ENCODE measurements around the gene SLC25A14.

The SLC25A14 gene

DNA sequence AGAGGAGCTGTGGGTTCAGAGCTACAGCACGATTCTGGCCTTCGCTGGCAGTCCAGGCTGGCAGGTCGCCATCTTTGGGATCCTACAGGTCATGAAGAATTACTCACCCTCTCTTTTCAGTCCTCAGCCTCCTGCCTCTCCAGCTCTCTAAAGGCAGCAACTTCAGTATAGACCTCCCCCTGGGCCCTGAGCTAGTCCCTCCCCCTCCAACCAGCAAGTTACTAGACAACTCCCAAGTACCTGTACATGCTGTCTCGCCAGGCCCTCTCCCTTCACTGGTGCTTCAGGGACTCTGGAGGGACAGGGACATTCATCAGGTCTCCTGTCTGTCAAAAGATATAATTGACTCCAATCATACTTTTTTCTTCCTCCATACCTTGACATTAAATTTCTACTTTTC lies 45.8 kb downstream of the SLC25A14 start, which contains the start of gene GPR119:
TSS of gene GPR119 (minus strand) at position 155 of the 400 bp plus-strand sequence. CDS start 227 bp downstream, outside the sequence.
- no peak for DNase-seq

DNA sequence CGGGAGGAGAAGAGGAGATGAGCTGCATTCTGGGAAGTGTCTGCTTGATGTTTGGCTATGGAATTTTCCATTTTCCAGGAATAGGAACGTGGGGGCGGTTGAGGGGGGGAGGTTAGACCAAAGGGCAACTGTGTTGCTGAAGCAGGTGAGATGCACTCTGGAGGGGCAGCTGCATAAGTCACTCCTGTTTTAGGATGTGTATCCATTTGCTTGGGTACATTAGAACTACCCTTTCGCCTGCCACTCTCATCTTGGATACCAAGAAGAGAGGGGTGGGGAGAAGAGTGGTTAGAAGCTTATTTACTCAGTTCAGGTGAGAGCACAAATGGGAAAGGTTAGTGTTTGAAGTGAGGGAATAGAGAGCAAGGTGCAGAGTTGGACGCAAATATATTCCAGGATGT lies 46.7 kb downstream of the SLC25A14 start:
- DNase-seq: no peak

DNA sequence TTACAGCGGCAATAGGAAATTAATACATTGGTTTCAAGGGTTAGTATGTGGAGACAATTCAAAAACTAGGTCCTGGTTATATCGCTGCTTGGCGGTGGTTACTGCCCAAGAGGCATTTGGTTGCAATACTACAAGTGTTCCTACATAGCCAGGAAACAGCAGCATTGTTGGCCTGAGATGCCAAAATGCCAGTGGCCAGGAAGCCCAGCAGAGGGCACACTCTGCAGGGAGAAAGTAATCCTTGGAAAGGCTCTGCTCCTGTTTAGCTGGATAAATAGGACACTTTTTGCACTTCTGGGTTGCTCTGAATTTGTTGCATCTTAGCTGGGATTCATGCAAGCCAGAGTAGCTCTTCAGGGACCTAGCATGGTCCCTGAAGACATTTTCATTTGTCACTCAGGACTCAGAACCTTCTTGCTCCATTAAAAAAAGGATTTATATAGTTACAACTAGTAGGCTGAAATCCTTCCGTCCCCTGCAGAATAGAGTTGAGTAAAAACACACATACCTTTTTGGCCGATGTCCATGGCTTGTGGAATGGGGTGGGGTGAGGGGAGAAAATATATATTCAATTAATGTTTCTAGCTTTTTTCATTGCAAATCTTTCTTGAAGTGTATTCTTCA lies 53.8 kb downstream of the SLC25A14 start:
- DNase-seq: no peak

DNA sequence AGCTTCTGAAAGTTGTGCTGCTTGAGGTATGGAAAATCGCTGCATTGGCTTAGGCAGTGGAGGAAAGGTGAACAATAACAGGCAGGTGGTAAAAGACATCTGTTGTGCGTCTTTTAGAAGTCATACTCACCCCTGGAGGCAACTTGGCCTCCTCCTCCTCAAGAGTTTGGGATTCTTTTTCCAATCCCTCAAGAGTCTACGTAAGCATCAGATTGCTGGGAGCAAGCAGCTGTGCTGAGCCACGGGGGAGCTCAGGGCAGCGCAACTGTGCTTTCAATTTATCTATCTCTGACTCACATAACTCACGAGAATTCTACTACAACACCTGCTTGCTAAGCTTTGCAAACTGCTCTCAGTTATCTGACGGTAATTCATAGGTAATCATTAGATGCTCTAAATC lies 55.6 kb downstream of the SLC25A14 start:
- no peak for DNase-seq

DNA sequence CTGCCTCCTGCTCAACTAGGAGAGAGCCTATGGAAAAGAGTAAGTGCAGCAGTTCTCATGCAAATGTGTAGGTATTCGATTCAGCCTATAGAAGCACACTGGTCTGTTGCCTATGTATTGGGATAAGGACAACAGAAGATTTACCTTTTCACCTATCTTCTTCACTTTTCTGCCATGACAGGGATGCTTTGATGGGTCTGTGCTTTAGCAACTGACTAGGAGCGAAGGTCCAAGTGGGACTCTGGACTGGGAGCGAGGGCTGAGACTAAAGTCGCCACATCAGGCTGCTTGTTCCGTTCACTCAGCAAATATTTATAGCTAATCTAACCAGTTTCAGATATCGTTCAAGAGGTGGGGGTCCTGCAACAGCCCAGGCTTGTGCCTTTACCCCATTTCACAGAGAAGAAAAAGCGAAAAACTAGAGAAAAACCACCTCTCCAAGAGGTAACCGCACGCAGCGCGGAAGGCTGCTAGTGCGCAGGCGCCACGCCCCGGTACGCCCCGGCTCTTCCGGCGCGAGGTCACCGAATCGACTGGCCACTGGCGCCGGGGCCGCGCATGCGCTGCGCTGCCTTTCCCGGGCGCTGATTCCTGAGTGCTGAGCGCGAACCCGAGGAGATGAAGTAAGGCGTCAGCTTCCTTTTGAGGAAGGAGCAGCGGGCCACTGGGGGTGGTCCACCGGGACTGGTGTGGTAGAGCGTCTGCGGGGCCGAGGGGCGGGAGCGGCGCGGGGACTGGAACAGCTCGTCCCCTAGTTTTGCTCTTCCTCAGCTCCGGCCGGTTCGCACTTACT lies 61.9 kb downstream of the SLC25A14 start, which contains the start of gene RBMX2:
TSS of gene RBMX2 (plus strand) at position 573 of the 793 bp plus-strand sequence. CDS start at position 619, 46 bp downstream.
- peak; percentile 17 for DNase-seq

DNA sequence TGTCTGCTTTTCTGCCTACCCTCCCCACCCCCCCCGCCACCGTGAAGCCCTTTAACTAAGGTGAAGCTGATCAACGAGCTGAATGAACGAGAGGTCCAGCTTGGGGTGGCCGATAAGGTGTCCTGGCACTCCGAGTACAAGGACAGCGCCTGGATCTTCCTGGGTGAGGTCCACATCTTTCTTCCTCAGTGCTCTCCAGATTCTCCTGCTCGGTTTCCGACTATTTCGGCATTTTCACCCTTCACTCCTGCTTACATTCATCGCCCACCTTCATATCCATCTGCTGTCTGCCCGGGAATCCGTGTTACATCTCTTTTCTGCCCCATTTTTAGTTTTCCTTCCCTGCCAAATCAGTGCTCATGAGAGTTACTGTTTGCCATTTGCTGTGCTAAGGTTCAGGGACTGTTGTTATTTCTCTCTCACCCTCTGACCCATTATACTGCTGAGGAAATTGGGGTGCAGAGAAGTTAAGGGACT lies 62.5 kb downstream of the SLC25A14 start:
- DNase-seq: no peak

DNA sequence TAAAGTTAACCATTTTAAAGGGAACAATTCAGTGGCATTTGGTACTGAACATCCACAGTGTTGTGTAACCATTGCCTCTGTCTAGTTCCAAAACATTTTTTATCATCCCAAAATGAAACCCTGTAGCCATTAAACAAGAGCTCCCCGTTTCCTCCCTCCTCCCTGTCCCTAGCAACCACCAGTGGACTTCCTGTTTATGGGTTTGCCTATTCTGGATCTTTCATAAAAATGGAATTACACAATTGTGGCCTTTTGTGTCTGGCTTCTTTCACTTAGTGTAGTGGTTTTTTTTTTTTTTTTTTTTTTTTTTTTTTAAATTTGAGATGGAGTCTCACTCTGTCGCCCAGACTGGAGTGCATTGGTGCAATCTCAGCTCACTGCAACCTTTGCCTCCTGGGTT lies 73.7 kb downstream of the SLC25A14 start:
- DNase-seq: no peak

DNA sequence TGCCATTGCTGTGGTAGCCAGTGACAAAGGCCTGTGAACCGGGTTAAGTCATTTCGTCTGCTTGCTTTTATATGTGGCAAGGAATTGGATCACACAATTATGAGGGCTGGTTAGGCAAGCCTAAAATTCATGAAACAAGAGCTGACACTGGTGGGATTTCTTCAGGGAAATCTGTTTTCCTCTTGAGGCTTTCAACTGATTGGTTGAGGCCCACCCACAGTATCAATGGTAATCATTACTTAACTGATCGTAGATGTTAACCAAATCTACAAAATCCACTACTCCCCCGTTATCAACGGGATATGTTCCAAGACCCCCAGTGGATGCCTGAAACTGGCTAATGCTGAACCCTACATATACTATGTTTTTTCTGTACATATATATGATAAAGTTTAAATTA lies 75.1 kb downstream of the SLC25A14 start:
- no peak for DNase-seq

DNA sequence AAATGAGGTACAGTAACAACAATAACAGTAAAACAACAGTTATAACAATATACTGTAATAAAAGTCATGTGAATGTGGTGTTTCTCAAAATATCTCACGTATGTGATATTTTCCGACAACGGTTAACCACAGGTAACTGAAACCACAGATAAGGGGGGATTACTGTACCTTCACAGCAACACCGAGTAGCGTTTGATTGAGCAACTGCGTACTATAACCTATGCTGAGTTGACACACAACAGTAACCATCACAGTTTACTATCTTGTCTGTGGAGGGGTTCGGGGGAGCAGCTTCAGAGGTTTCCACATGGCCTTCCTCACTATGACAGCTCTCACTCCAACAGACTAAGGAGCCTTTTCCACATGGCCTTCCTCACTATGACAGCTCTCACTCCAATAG lies 75.5 kb downstream of the SLC25A14 start:
- DNase-seq: no peak

DNA sequence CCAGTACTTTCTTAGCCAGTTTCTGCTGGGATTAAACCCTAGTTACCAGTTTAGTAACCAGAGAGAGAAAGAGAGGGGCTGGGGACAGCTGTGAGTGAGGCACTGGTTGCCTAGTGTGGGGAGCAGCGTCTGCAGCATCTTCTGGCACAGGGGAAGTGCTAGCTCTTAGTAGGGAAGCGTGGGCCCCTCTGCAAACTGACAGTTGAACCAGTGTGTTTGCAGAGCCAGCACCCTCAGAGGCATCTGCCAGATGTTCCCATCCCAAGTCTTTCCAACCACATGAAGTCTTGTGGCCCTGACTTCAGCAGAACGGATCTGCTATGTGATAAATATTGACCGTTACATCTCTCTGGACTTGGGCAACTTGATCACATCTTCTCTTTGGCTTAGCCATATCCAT lies 77.1 kb downstream of the SLC25A14 start:
- DNase-seq: no peak

DNA sequence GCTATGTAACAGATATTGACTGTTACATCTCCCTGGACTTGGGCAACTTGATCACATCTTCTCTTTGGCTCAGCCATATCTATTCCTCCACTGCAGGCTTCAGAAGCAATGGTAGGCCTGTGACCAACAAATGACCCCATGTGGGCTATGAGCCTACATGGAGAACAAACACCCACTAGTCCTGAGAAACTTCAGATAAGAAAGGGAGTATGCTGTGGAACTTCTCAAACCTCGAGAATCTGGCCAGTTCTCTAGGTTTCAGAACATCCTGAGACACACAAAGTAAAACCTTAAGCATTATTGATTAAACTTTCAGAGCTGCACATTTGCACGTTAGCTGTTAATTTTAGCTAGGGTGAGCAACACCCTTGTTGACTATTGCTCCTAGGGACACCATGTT lies 78.3 kb downstream of the SLC25A14 start:
- no peak for DNase-seq

DNA sequence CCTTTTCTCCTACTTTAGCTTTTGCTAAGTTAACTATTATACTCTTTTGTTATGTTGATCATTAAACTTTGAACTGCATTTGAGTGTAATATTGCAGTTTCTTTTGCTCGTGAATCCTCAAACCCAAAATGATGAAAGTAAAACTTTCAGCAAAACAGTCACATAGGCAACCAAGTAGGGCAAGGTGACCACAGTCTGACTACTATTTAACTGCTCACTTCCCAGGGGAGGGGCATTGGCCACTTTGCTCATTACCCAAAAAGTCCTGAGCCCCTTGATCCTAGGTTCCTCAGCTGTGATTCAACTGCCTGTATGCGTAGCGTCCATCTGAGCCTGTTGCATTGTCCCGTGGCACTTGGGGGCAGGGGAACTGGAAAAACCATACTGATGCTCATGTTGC lies 79.0 kb downstream of the SLC25A14 start:
- DNase-seq: no peak

DNA sequence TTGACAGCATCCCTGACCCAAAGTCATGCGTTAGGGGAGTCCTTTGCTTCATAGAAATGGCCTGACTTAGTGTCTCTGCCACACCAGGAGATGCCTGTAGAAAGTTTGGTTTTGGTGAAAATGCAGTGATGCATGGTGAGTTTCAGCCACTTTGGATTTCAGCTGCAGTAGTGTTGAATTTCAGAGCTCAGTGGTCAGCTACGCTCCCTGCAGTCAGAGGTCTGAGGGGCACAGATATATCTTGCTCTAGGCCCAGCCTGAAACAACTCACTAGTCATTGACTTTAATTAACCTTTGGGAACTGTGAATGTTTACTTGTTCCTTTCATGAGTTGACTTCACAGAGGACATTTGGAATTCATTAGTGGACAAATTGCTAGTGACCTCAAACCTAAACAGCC lies 79.5 kb downstream of the SLC25A14 start:
- no peak for DNase-seq

All from KG1 (cell line).